ENCODE measurements around the gene TRAPPC3.

Gene TRAPPC3

GRCh38 chr1:36094621-36095061 lies 54.6 kb downstream of the TRAPPC3 start:
- Histone ChIP-seq H3K18ac (ENCODE audit: low read length) (no peak overlapping the region), H3K36me3 (ENCODE audit: control insufficient read depth, insufficient read depth, low read length) (peaks cover 14% of the 10 kb centered on the region), H2BK5ac (ENCODE audit: low read length) (no peak overlapping the region), H4K8ac (ENCODE audit: low read depth, low read length) (no peak overlapping the region), H2AK5ac (ENCODE audit: low read length) (no peak overlapping the region), H3K4me2 (ENCODE audit: low read length) (no peak overlapping the region), H3K4ac (ENCODE audit: low read depth, low read length) (no peak overlapping the region), H2BK15ac (replicated peaks; ENCODE audit: low read depth) (no peak overlapping the region), H3K4me1 (ENCODE audit: control insufficient read depth, low read depth, low read length) (no peaks in the 10 kb centered on the region), H3K9ac (ENCODE audit: low read length) (no peak overlapping the region), H3K79me1 (ENCODE audit: low read length) (peaks cover 5% of the 10 kb centered on the region), H3K79me2 (ENCODE audit: control insufficient read depth, insufficient read depth, low read length) (peaks cover 2% of the 10 kb centered on the region), H4K5ac (ENCODE audit: low read length) (no peak overlapping the region), H3K27ac (ENCODE audit: low read depth, low read length) (no peak overlapping the region), H3K27me3 (ENCODE audit: insufficient read depth, low read length, poor library complexity) (no peaks in the 10 kb centered on the region), H3K56ac (ENCODE audit: low read length) (no peak overlapping the region), H3K4me3 (ENCODE audit: low read length) (no peak overlapping the region), H2BK120ac (ENCODE audit: low read depth, low read length) (no peak overlapping the region), H3K23ac (ENCODE audit: low read length) (no peak overlapping the region)
- no peak for DNase-seq
- no CpG with 5 or more reads among the region's 8 CpGs for whole genome bisulfite sequencing (ENCODE audit: extremely low coverage, insufficient coverage, low lambda C conversion rate)

- Histone ChIP-seq H3K4me3 (ENCODE audit: low read length) (no peak overlapping the region), H4K8ac (ENCODE audit: low read depth, low read length) (no peak overlapping the region), H3K27ac (ENCODE audit: low read depth, low read length) (no peak overlapping the region), H2BK120ac (ENCODE audit: low read depth, low read length) (no peak overlapping the region), H2BK5ac (ENCODE audit: low read length) (no peak overlapping the region), H3K27me3 (ENCODE audit: insufficient read depth, low read length, poor library complexity) (no peaks in the 10 kb centered on the region), H2AK5ac (ENCODE audit: low read length) (no peak overlapping the region), H3K23ac (ENCODE audit: low read length) (no peak overlapping the region), H3K9ac (ENCODE audit: low read length) (no peak overlapping the region), H3K36me3 (ENCODE audit: control insufficient read depth, insufficient read depth, low read length) (peaks cover 14% of the 10 kb centered on the region), H3K79me2 (ENCODE audit: control insufficient read depth, insufficient read depth, low read length) (peaks cover 7% of the 10 kb centered on the region), H3K18ac (ENCODE audit: low read length) (no peak overlapping the region), H3K79me1 (ENCODE audit: low read length) (peaks cover 11% of the 10 kb centered on the region), H3K56ac (ENCODE audit: low read length) (no peak overlapping the region), H3K4ac (ENCODE audit: low read depth, low read length) (no peak overlapping the region), H4K5ac (ENCODE audit: low read length) (no peak overlapping the region), H2BK15ac (replicated peaks; ENCODE audit: low read depth) (no peak overlapping the region), H3K4me2 (ENCODE audit: low read length) (no peak overlapping the region), H3K4me1 (ENCODE audit: control insufficient read depth, low read depth, low read length) (no peaks in the 10 kb centered on the region)
- DNase-seq = no peak
- no CpG with 5 or more reads among the region's 3 CpGs for WGBS (ENCODE audit: extremely low coverage, insufficient coverage, low lambda C conversion rate)
These were observed 55.4 kb downstream of the TRAPPC3 start for GRCh38 chr1:36093929-36094328.

- Histone ChIP-seq H3K4ac (ENCODE audit: low read depth, low read length) (no peak overlapping the region), H4K5ac (ENCODE audit: low read length) (no peak overlapping the region), H3K36me3 (ENCODE audit: control insufficient read depth, insufficient read depth, low read length) (peaks cover 14% of the 10 kb centered on the region), H3K79me1 (ENCODE audit: low read length) (peaks cover 11% of the 10 kb centered on the region), H3K56ac (ENCODE audit: low read length) (no peak overlapping the region), H2AK5ac (ENCODE audit: low read length) (no peak overlapping the region), H3K27me3 (ENCODE audit: insufficient read depth, low read length, poor library complexity) (no peaks in the 10 kb centered on the region), H3K9ac (ENCODE audit: low read length) (no peak overlapping the region), H3K23ac (ENCODE audit: low read length) (no peak overlapping the region), H3K79me2 (ENCODE audit: control insufficient read depth, insufficient read depth, low read length) (peaks cover 7% of the 10 kb centered on the region), H3K4me2 (ENCODE audit: low read length) (no peak overlapping the region), H2BK5ac (ENCODE audit: low read length) (no peak overlapping the region), H3K4me3 (ENCODE audit: low read length) (no peak overlapping the region), H3K18ac (ENCODE audit: low read length) (no peak overlapping the region), H3K4me1 (ENCODE audit: control insufficient read depth, low read depth, low read length) (peaks cover 1% of the 10 kb centered on the region), H3K27ac (ENCODE audit: low read depth, low read length) (no peak overlapping the region), H2BK120ac (ENCODE audit: low read depth, low read length) (no peak overlapping the region), H4K8ac (ENCODE audit: low read depth, low read length) (no peak overlapping the region), H2BK15ac (replicated peaks; ENCODE audit: low read depth) (no peak overlapping the region)
- no CpG with 5 or more reads among the region's 7 CpGs for WGBS (ENCODE audit: extremely low coverage, insufficient coverage, low lambda C conversion rate)
- DNase-seq = no peak
These were observed 56.1 kb downstream of the TRAPPC3 start for GRCh38 chr1:36093226-36093625.

- Histone ChIP-seq H3K79me1 (ENCODE audit: low read length) (peaks cover 11% of the 10 kb centered on the region), H2BK15ac (replicated peaks; ENCODE audit: low read depth) (no peak overlapping the region), H2AK5ac (ENCODE audit: low read length) (no peak overlapping the region), H2BK5ac (ENCODE audit: low read length) (no peak overlapping the region), H3K23ac (ENCODE audit: low read length) (no peak overlapping the region), H3K4me2 (ENCODE audit: low read length) (no peak overlapping the region), H3K4ac (ENCODE audit: low read depth, low read length) (no peak overlapping the region), H3K27ac (ENCODE audit: low read depth, low read length) (no peak overlapping the region), H2BK120ac (ENCODE audit: low read depth, low read length) (no peak overlapping the region), H3K4me1 (ENCODE audit: control insufficient read depth, low read depth, low read length) (peaks cover 2% of the 10 kb centered on the region), H3K27me3 (ENCODE audit: insufficient read depth, low read length, poor library complexity) (no peaks in the 10 kb centered on the region), H3K18ac (ENCODE audit: low read length) (no peak overlapping the region), H3K79me2 (ENCODE audit: control insufficient read depth, insufficient read depth, low read length) (peaks cover 7% of the 10 kb centered on the region), H3K56ac (ENCODE audit: low read length) (no peak overlapping the region), H4K8ac (ENCODE audit: low read depth, low read length) (no peak overlapping the region), H3K9ac (ENCODE audit: low read length) (no peak overlapping the region), H4K5ac (ENCODE audit: low read length) (no peak overlapping the region), H3K4me3 (ENCODE audit: low read length) (no peak overlapping the region), H3K36me3 (ENCODE audit: control insufficient read depth, insufficient read depth, low read length) (peaks cover 14% of the 10 kb centered on the region)
- DNase-seq = no peak
- no CpG with 5 or more reads among the region's 9 CpGs for WGBS (ENCODE audit: extremely low coverage, insufficient coverage, low lambda C conversion rate)
These were observed 56.5 kb downstream of the TRAPPC3 start for GRCh38 chr1:36092798-36093185.

- no CpG with 5 or more reads among the region's 17 CpGs for WGBS (ENCODE audit: extremely low coverage, insufficient coverage, low lambda C conversion rate)
- no peak for DNase-seq
- Histone ChIP-seq H2BK5ac (ENCODE audit: low read length) (no peak overlapping the region), H3K4ac (ENCODE audit: low read depth, low read length) (no peak overlapping the region), H3K27ac (ENCODE audit: low read depth, low read length) (no peak overlapping the region), H3K79me1 (ENCODE audit: low read length) (peaks cover 11% of the 10 kb centered on the region), H3K79me2 (ENCODE audit: control insufficient read depth, insufficient read depth, low read length) (peaks cover 7% of the 10 kb centered on the region), H2BK120ac (ENCODE audit: low read depth, low read length) (no peak overlapping the region), H3K18ac (ENCODE audit: low read length) (no peak overlapping the region), H2BK15ac (replicated peaks; ENCODE audit: low read depth) (no peak overlapping the region), H3K4me1 (ENCODE audit: control insufficient read depth, low read depth, low read length) (peaks cover 2% of the 10 kb centered on the region), H3K4me3 (ENCODE audit: low read length) (no peak overlapping the region), H3K27me3 (ENCODE audit: insufficient read depth, low read length, poor library complexity) (no peaks in the 10 kb centered on the region), H4K5ac (ENCODE audit: low read length) (no peak overlapping the region), H3K56ac (ENCODE audit: low read length) (no peak overlapping the region), H3K36me3 (ENCODE audit: control insufficient read depth, insufficient read depth, low read length) (peaks cover 14% of the 10 kb centered on the region), H4K8ac (ENCODE audit: low read depth, low read length) (no peak overlapping the region), H3K23ac (ENCODE audit: low read length) (no peak overlapping the region), H3K9ac (ENCODE audit: low read length) (no peak overlapping the region), H2AK5ac (ENCODE audit: low read length) (no peak overlapping the region), H3K4me2 (ENCODE audit: low read length) (no peak overlapping the region)
These were observed 57.0 kb downstream of the TRAPPC3 start for GRCh38 chr1:36092166-36092797.

- Histone ChIP-seq H4K5ac (ENCODE audit: low read length) (no peak overlapping the region), H3K79me2 (ENCODE audit: control insufficient read depth, insufficient read depth, low read length) (peaks cover 7% of the 10 kb centered on the region), H3K9ac (ENCODE audit: low read length) (no peak overlapping the region), H2BK15ac (replicated peaks; ENCODE audit: low read depth) (no peak overlapping the region), H3K4ac (ENCODE audit: low read depth, low read length) (no peak overlapping the region), H3K36me3 (ENCODE audit: control insufficient read depth, insufficient read depth, low read length) (peaks cover 14% of the 10 kb centered on the region), H3K56ac (ENCODE audit: low read length) (no peak overlapping the region), H3K4me3 (ENCODE audit: low read length) (no peak overlapping the region), H2BK120ac (ENCODE audit: low read depth, low read length) (no peak overlapping the region), H2AK5ac (ENCODE audit: low read length) (no peak overlapping the region), H3K27ac (ENCODE audit: low read depth, low read length) (no peak overlapping the region), H4K8ac (ENCODE audit: low read depth, low read length) (no peak overlapping the region), H3K4me2 (ENCODE audit: low read length) (no peak overlapping the region), H3K23ac (ENCODE audit: low read length) (no peak overlapping the region), H3K79me1 (ENCODE audit: low read length) (peaks cover 11% of the 10 kb centered on the region), H3K18ac (ENCODE audit: low read length) (no peak overlapping the region), H3K27me3 (ENCODE audit: insufficient read depth, low read length, poor library complexity) (no peaks in the 10 kb centered on the region), H3K4me1 (ENCODE audit: control insufficient read depth, low read depth, low read length) (peaks cover 2% of the 10 kb centered on the region), H2BK5ac (ENCODE audit: low read length) (no peak overlapping the region)
- DNase-seq = no peak
- no CpG with 5 or more reads among the region's 13 CpGs for WGBS (ENCODE audit: extremely low coverage, insufficient coverage, low lambda C conversion rate)
These were observed 57.6 kb downstream of the TRAPPC3 start for GRCh38 chr1:36091698-36092097.

Measured in mesendoderm (in vitro differentiated cells).